CD14-positive monocyte (primary cell): Measurements from ENCODE around the gene DSCAML1. TPM values are rescaled to one million over a fixed set of nuclear protein-coding genes. Genes with fewer than 3 reads are reported as not detected.

ENCODE experiments used
- DNase-seq, 3 donors: peaks; one replicate each; pipeline ENCODE4 v3.0.0-alpha.2; 2011 to 2022
- H2AFZ ChIP-seq: 2 replicates; pipeline ENCODE4 v1.6.0; 2012; ENCODE audit warnings: mild to moderate bottlenecking, low read depth, low read length, inconsistent platforms; ENCODE audit not compliant: insufficient read depth, poor library complexity, severe bottlenecking
- H3K27ac ChIP-seq, 2 donors: 1 replicate in 1 of 2; 2 replicates in 1 of 2; pipeline ENCODE4 v1.5.1; 2012 to 2013; ENCODE audit warnings: low read length in 2 of 2, control low read depth in 1 of 2, inconsistent platforms in 1 of 2, low read depth in 1 of 2, mild to moderate bottlenecking in 1 of 2
- H3K27me3 ChIP-seq, 2 donors: one replicate each; pipeline versions ENCODE4 v1.6.0 to v1.6.1; 2011 to 2013; ENCODE audit warnings: low read length in 2 of 2; ENCODE audit not compliant: control insufficient read depth in 2 of 2, insufficient read depth in 2 of 2
- H3K36me3 ChIP-seq, 2 donors: replicated peaks in 1 of 2; 1 replicate in 1 of 2; 2 replicates in 1 of 2; pipeline versions ENCODE4 v1.5.1 to v1.6.1; 2012 to 2013; ENCODE audit warnings: low read length in 2 of 2, control low read depth in 1 of 2, inconsistent platforms in 1 of 2, mild to moderate bottlenecking in 1 of 2; ENCODE audit not compliant: insufficient read depth in 2 of 2, control insufficient read depth in 1 of 2
- H3K4me1 ChIP-seq, 2 donors: 1 replicate in 1 of 2; 2 replicates in 1 of 2; pipeline versions ENCODE4 v1.5.1 to v1.6.1; 2012 to 2013; ENCODE audit warnings: low read length in 2 of 2, control low read depth in 1 of 2, inconsistent platforms in 1 of 2, mild to moderate bottlenecking in 1 of 2, moderate library complexity in 1 of 2; ENCODE audit not compliant: insufficient read depth in 2 of 2, control insufficient read depth in 1 of 2
- H3K4me2 ChIP-seq: replicated peaks from 2 replicates; pipeline ENCODE3; 2012; ENCODE audit warnings: low read length, moderate library complexity, mild to moderate bottlenecking; ENCODE audit not compliant: poor library complexity, severe bottlenecking; ENCODE audit errors: extremely low read depth
- H3K4me3 ChIP-seq, 3 experiments: fragments of 200-600 bp in 1 of 3; sonication (generic) in 1 of 3; replicated peaks in 1 of 3; 1 replicate in 2 of 3; 2 replicates in 1 of 3; pipeline ENCODE4 v1.5.1; 2011 to 2013; ENCODE audit warnings: low read length in 3 of 3, mild to moderate bottlenecking in 3 of 3, control low read depth in 2 of 3, low read depth in 2 of 3, inconsistent platforms in 1 of 3, moderate library complexity in 1 of 3
- H3K79me2 ChIP-seq: 2 replicates; pipeline ENCODE4 v1.6.0; 2012; ENCODE audit warnings: mild to moderate bottlenecking, control low read depth, inconsistent platforms, low read length, moderate library complexity; ENCODE audit not compliant: insufficient read depth
- H3K9ac ChIP-seq: 2 replicates; pipeline ENCODE4 v1.6.0; 2017; ENCODE audit warnings: low read length, mild to moderate bottlenecking; ENCODE audit not compliant: insufficient read depth, poor library complexity, severe bottlenecking
- H3K9me3 ChIP-seq, 2 donors: replicated peaks in 1 of 2; 1 replicate in 1 of 2; 2 replicates in 1 of 2; pipeline versions ENCODE4 v1.5.1 to v1.6.1; 2012 to 2013; ENCODE audit warnings: low read length in 2 of 2, control low read depth in 1 of 2; ENCODE audit not compliant: control insufficient read depth in 1 of 2, insufficient read depth in 1 of 2
- H4K20me1 ChIP-seq: 2 replicates; pipeline ENCODE4 v1.6.0; 2012; ENCODE audit warnings: mild to moderate bottlenecking, low read length, control low read depth, moderate library complexity; ENCODE audit not compliant: insufficient read depth
- H3K27ac Mint-ChIP-seq, 7 donors: one replicate each; pipeline ENCODE4 v1.8.0; 2020; ENCODE audit warnings: mild to moderate bottlenecking in 7 of 7, mixed read lengths in 7 of 7, moderate library complexity in 6 of 7, inconsistent platforms in 2 of 7
- H3K27me3 Mint-ChIP-seq, 3 donors: one replicate each; pipeline ENCODE4 v1.8.0; 2021 to 2022; ENCODE audit warnings: low read depth in 3 of 3, mild to moderate bottlenecking in 3 of 3, mixed read lengths in 3 of 3, moderate library complexity in 3 of 3, inconsistent platforms in 1 of 3
- H3K36me3 Mint-ChIP-seq, 2 donors: one replicate each; pipeline ENCODE4 v1.8.0; 2020; ENCODE audit warnings: mixed read lengths in 2 of 2, inconsistent platforms in 1 of 2, mild to moderate bottlenecking in 1 of 2
- H3K4me1 Mint-ChIP-seq: one replicate; pipeline ENCODE4 v1.8.0; 2020; ENCODE audit warnings: mild to moderate bottlenecking, mixed read lengths
- H3K4me3 Mint-ChIP-seq, 2 donors: one replicate each; pipeline ENCODE4 v1.8.0; 2020; ENCODE audit warnings: mild to moderate bottlenecking in 2 of 2, mixed read lengths in 2 of 2, moderate library complexity in 1 of 2
- H3K9me3 Mint-ChIP-seq, 7 donors: one replicate each; pipeline ENCODE4 v1.8.0; 2020 to 2022; ENCODE audit warnings: mixed read lengths in 7 of 7, mild to moderate bottlenecking in 6 of 7, moderate library complexity in 6 of 7, inconsistent platforms in 2 of 7
- CTCF ChIP-seq: fragments of 200-600 bp; IDR thresholded peaks from one replicate; pipeline ENCODE4 v1.8.0; 2022; ENCODE audit warnings: antibody characterized with exemption, mild to moderate bottlenecking
- whole genome bisulfite sequencing: methylation state at CpG from one replicate; pipeline ENCODE4 v1.1.5; 2013; ENCODE audit warnings: missing lambda C conversion rate; ENCODE audit not compliant: insufficient coverage; 5-methylcytosine and 5-hydroxymethylcytosine counted together
- intact Hi-C, 2 donors: fragments of 100-400 bp; cut with micrococcal nuclease; formaldehyde crosslinking; loops; one replicate each; pipeline versions ENCODE4 v1.15.0 to v1.15.1; 2023
- polyA plus RNA-seq, 3 donors: library from polyadenylated mRNA; depleted of rRNA in 1 of 3; unstranded in 2 of 3; stranded (reverse) in 1 of 3; fragments of 300-500 nt in 2 of 3; fragments of >200 nt in 1 of 3; fragmentation: Illumina TruSeq in 2 of 3; gene quantifications; 1 replicate in 2 of 3; 2 replicates in 1 of 3; pipeline ENCODE4 v1.2.3, GENCODE V29; 2012 to 2021

DSCAML1 gene
- polyA plus RNA-seq, 3 donors = not detected

GRCh38 chr11:117649296-117650055, 147.5 kb downstream of the DSCAML1 start:
- H3K27me3 ChIP-seq = no peaks in the 10 kb centered on the region
- H3K9me3 Mint-ChIP-seq = peaks cover 0 to 1% (median 0%) of the 10 kb centered on the region in 7 donors
- no peak overlapping the region for H3K27ac ChIP-seq
- no peaks in the 10 kb centered on the region for H3K9me3 ChIP-seq
- H4K20me1 ChIP-seq = no peaks in the 10 kb centered on the region
- peaks cover 3 to 10% (median 9%) of the 10 kb centered on the region in 3 donors for H3K27me3 Mint-ChIP-seq
- H3K36me3 Mint-ChIP-seq = no peaks in the 10 kb centered on the region
- no peak overlapping the region for H3K4me3 Mint-ChIP-seq
- TF ChIP-seq CTCF = no peak
- intact Hi-C loops = no loop called here
- H3K36me3 ChIP-seq = no peaks in the 10 kb centered on the region
- no peak for DNase-seq
- no peak overlapping the region for H2AFZ ChIP-seq
- H3K4me1 Mint-ChIP-seq = no peaks in the 10 kb centered on the region
- H3K9ac ChIP-seq = no peak overlapping the region
- no peak overlapping the region for H3K4me2 ChIP-seq
- H3K4me3 ChIP-seq = no peak overlapping the region
- no peaks in the 10 kb centered on the region for H3K79me2 ChIP-seq
- 85% methylated on average over 8 of the region's 12 CpGs for WGBS
- H3K27ac Mint-ChIP-seq = no peak overlapping the region
- no peaks in the 10 kb centered on the region for H3K4me1 ChIP-seq

- H3K4me1 ChIP-seq = no peaks in the 10 kb centered on the region
- H3K9me3 ChIP-seq = no peaks in the 10 kb centered on the region
- no peak overlapping the region for H2AFZ ChIP-seq
- H3K79me2 ChIP-seq = no peaks in the 10 kb centered on the region
- intact Hi-C loops = no loop called here
- no peaks in the 10 kb centered on the region for H3K36me3 ChIP-seq
- 88% methylated on average over 5 of the region's 8 CpGs for WGBS
- H3K27me3 Mint-ChIP-seq = peaks cover 5 to 11% (median 9%) of the 10 kb centered on the region in 3 donors
- peak overlapping the region in 1 of 7 donors; percentile 8 for H3K27ac Mint-ChIP-seq
- no peaks in the 10 kb centered on the region for H3K36me3 Mint-ChIP-seq
- H3K27me3 ChIP-seq = no peaks in the 10 kb centered on the region
- H3K4me2 ChIP-seq = no peak overlapping the region
- no peak overlapping the region for H3K4me3 Mint-ChIP-seq
- no peaks in the 10 kb centered on the region for H3K4me1 Mint-ChIP-seq
- no peak for DNase-seq
- no peak for TF ChIP-seq CTCF
- no peak overlapping the region for H3K27ac ChIP-seq
- peaks cover 0 to 1% (median 0%) of the 10 kb centered on the region in 7 donors for H3K9me3 Mint-ChIP-seq
- no peak overlapping the region for H3K4me3 ChIP-seq
- no peaks in the 10 kb centered on the region for H4K20me1 ChIP-seq
- no peak overlapping the region for H3K9ac ChIP-seq
These were observed 149.1 kb downstream of the DSCAML1 start for GRCh38 chr11:117647872-117648271.
